ENCODE measurements around the gene B4GALNT3.

The B4GALNT3 gene

GRCh38 chr12:509500-509899 lies 49.8 kb downstream of the B4GALNT3 start:
- DNase-seq (ENCODE audit: low spot score): no peak

- DNase-seq (ENCODE audit: low spot score): no peak
Observed at GRCh38 chr12:510071-510825, 50.5 kb downstream of the B4GALNT3 start.

- no peak for DNase-seq (ENCODE audit: low spot score)
Observed at GRCh38 chr12:512933-513332, 53.2 kb downstream of the B4GALNT3 start.

DNA sequence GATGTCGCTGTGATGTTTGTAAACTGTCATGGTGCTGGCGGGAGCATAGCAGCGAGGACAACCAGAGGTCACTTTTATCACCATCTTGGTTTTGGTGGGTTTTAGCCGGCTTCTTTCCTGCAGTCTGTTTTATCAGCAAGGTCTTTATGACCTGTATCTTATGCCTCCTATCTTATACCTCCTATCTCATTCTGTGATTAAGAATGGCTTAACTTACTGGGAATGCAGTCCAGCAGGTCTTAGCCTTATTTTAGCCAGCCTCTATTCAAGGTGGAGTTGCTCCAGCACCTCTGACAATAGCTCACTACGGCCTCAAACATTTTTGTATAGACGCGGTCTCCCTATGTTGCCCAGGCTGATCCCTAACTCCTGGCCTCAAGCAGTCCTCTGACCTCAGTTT lies 53.7 kb downstream of the B4GALNT3 start:
- DNase-seq (ENCODE audit: low spot score): no peak

DNA sequence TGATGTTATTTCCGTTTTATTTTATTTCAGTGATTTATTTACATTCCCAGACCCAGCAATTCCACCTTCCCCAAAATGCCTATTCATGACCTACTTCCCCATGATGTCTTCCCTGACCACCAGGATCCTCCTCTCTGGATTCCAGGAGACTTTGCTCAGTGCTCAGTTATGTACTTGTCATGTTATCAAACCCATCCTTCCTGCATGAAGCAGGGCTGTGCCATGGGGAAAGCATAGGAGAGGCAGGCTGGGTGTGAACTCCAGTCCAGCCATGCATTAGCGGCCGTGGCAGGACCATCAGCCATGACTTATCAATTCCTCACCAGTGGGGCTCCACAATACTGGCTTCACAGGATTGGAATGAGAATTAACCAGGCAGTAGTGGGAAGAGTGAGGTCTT lies 57.8 kb downstream of the B4GALNT3 start:
- no peak for DNase-seq (ENCODE audit: low spot score)

DNA sequence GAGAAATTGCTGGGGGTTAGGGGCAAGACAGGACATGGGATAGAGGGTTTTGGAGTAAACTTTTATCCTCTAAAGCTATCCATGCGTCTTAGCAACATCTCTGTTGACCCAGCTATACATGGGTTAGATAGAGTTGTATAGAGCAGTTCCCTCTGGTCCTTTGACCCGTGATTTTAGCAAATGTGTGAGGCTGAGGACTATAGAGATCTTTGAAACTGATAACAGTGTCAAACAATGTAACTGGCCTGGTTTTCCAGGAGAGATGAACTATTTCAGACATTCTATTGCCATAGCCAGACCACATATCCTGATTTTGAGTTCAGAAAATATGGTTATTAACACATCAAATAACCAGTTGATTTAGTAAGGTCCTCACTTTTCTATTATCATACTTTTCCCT lies 60.4 kb downstream of the B4GALNT3 start:
- no peak for DNase-seq (ENCODE audit: low spot score)

- no peak for DNase-seq (ENCODE audit: low spot score)
Observed at GRCh38 chr12:522692-523378, 63.1 kb downstream of the B4GALNT3 start.

DNA sequence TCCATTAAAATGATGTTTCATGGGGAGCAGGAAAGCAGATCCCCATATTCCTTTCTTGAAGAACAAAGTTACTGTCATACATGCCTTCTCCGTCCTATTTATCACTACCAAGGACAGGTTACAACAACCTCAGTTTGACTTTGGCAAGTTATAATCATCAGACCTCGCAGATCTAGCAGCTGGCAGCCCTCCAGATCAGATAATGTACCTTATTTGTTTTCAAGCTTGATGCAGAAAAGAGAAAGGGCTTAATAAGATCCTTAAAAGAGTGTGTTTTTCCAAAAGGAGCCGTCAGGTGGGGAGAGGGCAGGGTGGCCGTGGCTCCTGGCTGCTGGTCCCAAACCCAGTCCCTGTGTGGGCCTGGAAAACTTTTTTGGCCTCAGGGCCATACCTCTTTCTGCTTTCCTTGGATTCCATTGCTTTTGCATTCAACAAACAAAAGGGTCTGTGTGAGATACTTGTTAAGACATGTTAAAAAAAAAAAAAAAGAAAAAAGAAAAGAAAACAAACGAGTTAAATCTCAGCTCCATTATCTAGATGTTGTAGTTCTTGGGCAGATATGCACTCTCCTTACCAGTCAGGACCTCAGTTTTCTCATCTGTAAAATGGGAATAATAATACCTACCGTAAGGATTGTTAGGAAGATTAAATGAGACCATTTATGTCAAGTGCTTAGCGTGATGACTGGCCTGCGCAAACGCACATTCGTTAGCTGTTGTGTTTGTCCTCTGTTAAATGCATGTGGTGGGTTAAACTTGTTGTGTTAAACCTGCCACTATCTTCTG lies 64.6 kb downstream of the B4GALNT3 start:
- no peak for DNase-seq (ENCODE audit: low spot score)

DNA sequence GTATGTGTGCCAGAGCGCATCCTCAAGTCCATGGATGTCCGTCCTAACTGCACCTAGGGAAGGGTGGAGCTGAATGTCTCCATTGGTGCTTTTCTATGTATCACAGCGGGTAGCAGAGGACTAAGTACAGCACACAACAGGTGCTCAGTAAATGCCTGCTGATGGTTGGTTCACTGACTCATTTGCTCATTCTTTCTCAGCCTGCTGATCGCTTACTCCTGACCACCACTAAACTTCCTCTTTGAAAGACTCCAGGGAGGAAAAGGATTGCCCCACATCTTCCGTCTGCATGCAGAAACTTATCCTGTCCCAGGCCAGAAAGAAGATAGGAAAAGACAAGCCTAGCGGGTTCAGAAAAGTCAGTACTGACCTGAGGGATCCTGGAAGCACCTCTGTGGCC lies 66.3 kb downstream of the B4GALNT3 start:
- DNase-seq (ENCODE audit: low spot score): no peak

GRCh38 chr12:527241-527640 lies 67.5 kb downstream of the B4GALNT3 start:
- no peak for DNase-seq (ENCODE audit: low spot score)

GRCh38 chr12:527729-528128 lies 68.0 kb downstream of the B4GALNT3 start:
- DNase-seq (ENCODE audit: low spot score): no peak

- no peak for DNase-seq (ENCODE audit: low spot score)
Observed at GRCh38 chr12:530308-530707, 70.6 kb downstream of the B4GALNT3 start.

DNA sequence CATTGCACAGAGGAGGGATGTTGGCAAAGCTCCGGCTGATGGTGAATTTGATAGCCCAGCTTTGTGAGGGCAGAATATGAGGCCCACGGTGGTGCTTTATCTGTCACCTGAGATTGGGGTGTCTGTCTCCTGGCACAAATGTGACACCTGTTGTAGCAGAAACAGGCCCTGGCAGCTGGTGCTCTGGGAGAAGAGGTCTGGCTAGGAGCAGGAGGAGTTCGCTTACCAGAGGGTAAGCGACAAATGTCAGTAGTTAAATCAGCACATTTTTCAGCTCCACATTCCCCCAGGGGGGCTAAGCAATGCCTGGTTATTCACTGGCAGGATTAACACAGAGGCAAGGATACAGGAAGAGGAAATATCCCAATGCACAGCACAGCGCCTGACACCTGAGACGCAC lies 71.1 kb downstream of the B4GALNT3 start:
- DNase-seq (ENCODE audit: low spot score): no peak

GRCh38 chr12:531951-532585 lies 72.3 kb downstream of the B4GALNT3 start:
- DNase-seq (ENCODE audit: low spot score): no peak

DNA sequence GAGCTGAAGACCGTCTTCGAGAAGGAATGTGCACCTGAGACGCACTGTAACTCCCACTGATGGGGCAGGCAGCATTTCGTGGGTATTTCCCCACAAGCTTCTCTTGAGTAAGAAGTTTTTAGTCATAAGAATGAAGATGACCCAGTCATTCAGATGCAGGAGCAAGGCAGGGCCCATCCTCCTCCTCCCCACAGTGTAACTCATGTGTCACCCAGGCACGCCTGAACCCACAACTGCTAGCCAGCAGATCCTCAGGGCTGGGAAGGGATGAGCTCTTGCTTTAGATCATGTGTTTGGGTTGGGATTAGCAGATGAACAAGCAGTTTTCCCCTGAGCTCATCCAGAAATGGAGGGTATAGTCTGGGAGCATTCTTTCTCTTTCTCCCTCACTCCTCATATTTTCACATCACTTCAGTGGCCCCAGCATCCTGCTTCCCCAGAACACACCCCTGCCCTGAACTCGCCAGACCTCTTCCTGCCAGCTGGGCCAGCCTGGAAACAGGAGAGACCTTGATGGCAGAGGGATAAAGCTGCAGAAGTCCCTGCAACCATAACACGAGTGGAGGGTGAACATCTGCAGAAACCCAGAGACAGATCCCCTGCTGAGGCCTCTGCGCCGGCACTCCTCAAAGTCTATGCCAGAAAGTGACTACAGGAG lies 73.3 kb downstream of the B4GALNT3 start:
- peak; percentile 44 for DNase-seq (ENCODE audit: low spot score)

GRCh38 chr12:533718-534117 lies 74.0 kb downstream of the B4GALNT3 start:
- no peak for DNase-seq (ENCODE audit: low spot score)

GRCh38 chr12:534216-534615 lies 74.5 kb downstream of the B4GALNT3 start:
- DNase-seq (ENCODE audit: low spot score): no peak

DNA sequence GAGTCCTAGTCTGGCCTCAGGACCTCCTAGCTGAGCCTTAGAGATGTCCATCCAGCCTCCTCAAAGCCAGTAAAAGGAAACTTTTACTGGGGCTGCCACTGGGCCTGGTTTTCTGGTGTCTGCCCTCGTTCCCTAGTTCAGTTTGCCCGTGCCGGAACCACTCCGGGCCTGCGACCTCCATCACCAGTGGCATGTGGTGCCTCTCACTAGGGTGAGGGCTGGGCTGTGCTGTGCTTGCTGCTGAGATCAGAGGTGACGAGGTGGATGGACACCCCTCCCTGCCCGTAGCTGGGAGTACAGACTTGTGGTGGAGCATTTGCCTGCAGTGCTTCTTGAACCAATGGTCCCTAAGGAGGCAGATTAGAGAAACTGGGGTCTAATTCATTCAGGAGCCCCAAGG lies 75.7 kb downstream of the B4GALNT3 start:
- DNase-seq (ENCODE audit: low spot score): no peak

- no peak for DNase-seq (ENCODE audit: low spot score)
Observed at GRCh38 chr12:536751-537245, 77.1 kb downstream of the B4GALNT3 start.

- DNase-seq (ENCODE audit: low spot score): no peak
Observed at GRCh38 chr12:537772-538171, 78.0 kb downstream of the B4GALNT3 start.

DNA sequence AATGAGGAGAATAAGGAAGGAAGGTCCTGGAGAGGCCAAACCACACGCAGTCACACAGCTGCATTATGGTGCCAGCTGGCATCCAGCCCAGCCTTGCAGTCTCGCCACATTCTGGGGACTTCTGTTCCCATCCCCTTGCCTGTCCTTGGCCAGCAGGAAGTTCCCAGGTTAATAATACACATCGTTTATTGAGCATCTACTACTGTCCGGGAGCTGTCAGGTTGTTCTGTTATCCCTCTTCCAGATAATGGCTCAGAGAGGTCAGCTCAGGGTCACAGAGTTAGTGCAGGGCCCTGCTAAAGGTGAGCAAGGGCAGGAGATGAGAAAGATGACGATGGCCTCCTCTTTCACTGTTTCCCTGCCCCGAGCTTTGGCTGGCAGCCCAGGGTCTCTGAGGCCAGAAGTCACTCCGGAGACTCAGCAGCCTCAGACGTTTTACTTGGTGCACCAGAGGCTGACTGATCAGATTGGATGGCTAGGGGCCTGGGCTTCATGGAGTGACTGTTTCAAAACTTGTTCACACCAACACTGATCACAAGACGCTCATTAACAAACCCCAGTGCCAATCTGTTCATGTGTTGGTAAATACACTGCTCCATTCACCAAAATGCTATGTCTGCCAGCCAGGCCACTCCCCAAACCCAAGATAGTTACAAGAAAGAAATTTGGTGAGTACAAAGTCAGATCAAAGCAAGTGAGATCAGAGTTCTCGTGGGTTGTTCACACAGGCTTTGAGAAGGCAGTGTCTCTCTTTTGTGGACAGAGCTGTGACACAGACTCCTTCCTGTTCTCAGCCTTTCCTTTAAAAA lies 79.2 kb downstream of the B4GALNT3 start:
- peak; percentile 36 for DNase-seq (ENCODE audit: low spot score)
